GM19025 (cell line): ENCODE data around the gene PRSS3.
"Not testable (repeated sequence)": the region's sequence is repeated elsewhere in the genome, so short reads cannot be mapped to it uniquely, and the experiment has no call there.

Source experiments
- ATAC-seq: cut with Tn5 transposase; IDR thresholded peaks from one replicate; pipeline ENCODE4 v1.9.1; 2021; ENCODE audit warnings: mild to moderate bottlenecking, low read depth, moderate library complexity; ENCODE audit not compliant: unreplicated experiment

PRSS3 gene

DNA sequence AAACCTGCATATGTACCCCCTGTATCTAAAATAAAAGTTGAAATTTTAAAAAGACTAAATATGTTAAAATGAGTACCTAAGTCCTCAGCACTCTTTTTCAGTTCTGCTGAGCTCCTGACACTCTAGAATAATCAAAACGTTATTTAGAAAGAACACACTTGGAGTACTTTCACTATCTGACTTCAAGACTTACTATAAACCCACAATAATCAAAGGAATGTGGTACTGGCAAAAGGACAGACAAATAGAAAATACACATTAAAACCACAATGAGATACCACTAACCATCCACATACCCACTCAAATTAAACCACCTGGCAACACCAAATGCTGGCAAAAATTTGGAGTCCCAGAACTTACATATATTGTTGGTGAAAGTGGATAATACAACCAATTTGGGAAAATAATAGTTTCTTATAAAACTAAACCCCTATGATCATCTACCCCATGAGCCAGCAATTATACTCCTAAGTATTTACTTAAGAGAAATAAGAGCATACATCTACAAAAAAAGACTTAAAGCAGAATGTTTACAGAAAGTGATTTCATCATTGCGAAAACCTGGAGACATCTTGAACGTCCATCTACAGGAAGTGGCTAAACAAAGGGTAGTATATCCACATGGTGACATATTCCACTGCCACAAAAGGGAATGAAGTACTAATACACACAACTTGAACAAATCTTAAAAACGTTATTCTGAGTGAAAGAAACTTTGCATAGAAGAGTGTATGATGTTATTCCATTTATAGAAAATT is 12.8 kb upstream of the PRSS3 start:
- ATAC-seq, result no peak

DNA sequence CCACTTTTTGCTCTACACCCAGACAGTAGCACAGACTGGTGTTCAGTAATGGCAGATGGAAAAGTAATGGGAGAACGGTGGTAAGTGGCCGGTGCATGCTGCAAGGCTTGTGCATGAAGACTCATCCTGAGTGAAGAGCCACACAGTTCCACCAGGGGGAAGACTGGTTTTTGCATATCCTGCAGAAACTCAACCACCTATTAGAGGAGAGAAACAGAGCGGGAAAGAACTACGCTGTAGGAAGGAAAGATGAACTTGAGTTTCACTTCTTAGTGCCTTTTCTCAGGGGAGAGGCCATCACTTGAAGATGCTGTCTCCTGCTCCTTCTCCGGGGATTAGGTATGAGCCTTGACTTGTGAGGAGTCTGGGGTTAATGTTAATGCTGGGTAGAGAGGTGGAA is 9.4 kb upstream of the PRSS3 start:
- no peak for ATAC-seq

DNA sequence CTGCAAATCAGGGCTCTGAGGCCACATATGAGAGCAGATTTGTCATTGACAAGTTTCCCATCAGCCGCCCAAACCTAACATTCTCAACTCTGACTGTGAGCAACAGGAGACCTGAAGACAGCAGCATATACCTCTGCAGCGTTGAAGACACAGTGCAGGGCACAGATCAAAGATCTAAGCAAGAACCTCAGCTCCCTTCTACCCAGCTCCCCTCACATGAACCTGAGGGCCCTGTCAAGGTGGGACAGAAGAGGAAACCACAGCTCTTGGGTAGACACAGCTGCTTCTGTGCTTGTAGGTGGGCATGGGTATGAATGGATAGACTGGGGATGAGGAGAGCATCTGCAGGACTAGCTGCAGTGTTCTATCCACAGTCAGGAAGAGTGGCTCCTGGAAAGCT is 8.7 kb upstream of the PRSS3 start:
- ATAC-seq, result no peak

DNA sequence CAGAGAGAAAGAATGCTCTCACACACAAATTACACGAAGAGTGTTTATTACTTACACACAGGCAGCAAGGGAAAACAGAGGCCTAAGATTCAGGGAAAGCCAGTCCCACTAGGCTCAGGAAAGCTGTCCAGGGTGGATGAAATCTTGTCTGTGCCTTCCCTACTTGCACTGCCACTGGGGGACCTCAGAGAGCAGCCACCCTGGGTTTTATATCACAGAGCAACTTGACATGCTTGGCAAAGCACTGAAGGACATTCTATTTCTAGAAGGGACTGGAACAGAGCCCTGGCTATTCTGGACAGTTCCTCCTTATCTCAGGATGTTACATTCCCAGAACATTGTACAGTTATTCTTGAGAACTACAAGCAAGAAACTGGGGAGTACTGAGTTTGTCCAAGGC is 7.5 kb upstream of the PRSS3 start:
- no peak for ATAC-seq

DNA sequence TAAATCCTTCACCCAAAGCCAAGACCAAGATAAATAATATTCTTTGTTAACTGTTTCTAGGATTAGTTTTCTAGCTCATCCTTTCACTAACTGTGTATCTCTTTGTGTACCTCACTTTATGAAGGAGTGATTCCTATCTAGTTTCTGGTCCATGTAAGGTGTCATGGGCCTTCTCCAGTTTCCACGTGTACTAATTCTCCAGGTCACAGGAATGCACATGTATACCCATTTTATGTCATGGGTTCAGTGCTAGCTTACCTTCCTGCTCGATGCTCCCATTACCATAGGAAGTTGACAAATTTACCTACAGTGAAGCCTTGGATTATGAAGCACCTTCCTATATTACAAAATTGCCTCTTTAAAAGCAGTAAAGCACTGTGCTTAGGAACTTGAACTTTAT is 5.9 kb upstream of the PRSS3 start:
- ATAC-seq, result not testable (repeated sequence)

DNA sequence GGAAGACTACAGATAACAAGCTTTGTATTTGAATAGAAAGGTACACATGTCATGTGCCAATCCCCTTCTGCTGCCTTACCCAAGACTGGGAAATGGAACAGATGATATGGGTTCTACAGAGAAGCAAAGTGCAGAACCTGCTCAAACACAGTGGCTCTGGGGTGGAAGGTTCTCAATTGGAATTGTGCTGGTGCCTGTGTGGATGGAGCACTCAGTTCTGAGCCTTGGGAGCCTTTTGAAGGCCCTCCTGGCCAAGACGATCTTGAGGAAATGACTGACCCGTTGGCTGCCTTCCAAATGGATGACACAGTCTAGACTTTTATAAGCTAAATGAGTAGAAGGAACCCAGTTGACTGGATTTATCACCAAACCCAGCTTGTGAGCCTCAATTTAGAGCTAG is 4.2 kb upstream of the PRSS3 start:
- ATAC-seq, result no peak

DNA sequence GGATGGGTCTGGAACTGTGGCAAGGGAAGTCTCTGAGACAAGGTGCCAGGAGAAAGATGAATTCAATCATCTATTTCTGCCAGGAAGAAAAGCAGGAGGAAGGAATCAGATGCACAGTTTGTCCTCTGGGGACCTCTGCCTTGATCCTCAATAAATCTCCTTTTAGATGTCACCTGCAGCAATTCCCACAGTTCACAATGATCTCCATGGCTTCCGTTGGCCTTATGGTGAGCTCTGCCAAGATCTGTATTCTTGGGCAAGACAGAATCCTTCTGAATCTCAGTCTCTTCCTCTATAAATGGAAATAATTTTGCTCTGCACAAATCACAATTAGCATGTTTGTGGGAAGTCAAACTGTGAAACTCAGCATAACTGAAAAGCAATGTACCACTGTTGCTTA is 1.9 kb upstream of the PRSS3 start:
- ATAC-seq, result not testable (repeated sequence)

DNA sequence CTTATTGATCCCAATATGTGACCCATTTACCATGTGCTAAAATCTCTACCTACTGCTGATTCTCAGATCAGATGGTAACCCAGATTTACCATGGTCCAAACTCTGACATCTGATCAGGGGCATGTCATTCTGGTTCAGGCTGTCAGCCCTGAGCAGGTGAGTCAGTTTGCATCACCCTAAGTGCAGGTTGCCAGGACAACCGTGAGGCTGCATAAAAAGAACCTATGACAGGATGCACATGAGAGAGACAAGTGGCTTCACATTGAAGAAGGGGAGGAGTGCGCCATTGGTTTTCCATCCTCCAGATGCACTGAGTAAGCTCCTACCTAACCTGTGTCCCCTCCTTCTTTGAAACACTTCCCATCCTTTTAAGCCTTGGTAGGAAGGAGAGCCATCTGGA is 801 bp upstream of the PRSS3 start:
- ATAC-seq, result no peak

DNA sequence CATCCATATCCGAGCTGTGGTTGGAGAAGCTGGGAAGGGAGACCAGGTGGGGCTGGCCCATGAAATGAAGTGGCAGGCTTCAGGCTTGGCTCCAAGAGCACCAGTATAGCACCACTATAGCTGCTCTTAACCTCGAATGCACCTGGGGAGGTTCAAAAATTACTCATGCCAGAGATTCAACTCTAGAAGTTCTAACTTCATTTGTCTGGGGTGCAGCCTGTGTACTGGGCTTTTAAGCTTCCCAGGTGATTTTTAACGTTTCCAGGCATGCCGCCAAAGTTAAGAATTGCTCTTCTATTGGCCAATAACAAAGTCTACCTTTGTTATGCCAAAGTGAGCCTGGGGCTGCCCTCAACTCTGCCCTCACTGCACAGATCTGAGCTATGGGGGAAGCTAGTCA is 458 bp downstream of the PRSS3 start:
- no peak for ATAC-seq

DNA sequence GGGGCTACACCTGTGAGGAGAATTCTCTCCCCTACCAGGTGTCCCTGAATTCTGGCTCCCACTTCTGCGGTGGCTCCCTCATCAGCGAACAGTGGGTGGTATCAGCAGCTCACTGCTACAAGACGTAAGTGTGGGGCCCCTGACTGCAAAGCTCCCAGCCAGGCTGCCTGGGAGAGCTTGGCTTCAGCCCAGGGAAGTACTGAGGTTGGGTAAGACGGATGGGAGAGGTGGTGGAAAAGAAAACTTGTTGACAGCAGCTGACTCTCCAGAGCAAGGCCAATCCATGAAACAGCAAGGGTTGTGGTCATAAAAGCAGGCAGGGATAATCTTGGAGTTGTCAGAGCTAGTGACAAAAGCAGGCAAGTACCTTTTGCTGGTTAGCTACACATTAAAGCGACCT is 1.3 kb downstream of the PRSS3 start:
- not testable (repeated sequence) for ATAC-seq

DNA sequence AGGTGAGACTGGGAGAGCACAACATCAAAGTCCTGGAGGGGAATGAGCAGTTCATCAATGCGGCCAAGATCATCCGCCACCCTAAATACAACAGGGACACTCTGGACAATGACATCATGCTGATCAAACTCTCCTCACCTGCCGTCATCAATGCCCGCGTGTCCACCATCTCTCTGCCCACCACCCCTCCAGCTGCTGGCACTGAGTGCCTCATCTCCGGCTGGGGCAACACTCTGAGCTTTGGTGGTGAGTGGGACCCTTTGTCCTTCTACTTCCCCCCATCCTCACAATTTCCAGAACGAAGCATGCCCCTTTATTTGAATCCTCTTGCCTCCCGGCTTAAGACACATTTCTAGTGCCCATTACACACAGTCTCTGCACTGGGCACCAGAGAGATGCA is 2.5 kb downstream of the PRSS3 start:
- ATAC-seq, result no peak

DNA sequence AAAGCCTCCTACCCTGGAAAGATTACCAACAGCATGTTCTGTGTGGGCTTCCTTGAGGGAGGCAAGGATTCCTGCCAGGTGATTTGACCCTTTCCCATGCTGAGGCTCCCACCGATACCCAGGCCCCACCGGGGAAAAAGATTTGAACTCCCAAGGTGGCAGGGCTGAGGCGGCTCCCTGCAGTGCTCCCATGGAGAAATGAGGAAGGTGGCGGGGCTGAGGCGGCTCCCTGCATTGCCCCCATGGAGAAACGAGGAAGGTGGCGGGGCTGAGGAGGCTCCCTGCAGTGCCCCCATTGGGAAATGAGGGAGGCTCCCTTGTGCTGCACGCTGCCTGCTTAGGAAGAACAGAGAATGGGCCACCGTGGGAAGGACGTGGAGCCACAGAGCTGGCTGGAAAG is 3.2 kb downstream of the PRSS3 start:
- ATAC-seq, result no peak

DNA sequence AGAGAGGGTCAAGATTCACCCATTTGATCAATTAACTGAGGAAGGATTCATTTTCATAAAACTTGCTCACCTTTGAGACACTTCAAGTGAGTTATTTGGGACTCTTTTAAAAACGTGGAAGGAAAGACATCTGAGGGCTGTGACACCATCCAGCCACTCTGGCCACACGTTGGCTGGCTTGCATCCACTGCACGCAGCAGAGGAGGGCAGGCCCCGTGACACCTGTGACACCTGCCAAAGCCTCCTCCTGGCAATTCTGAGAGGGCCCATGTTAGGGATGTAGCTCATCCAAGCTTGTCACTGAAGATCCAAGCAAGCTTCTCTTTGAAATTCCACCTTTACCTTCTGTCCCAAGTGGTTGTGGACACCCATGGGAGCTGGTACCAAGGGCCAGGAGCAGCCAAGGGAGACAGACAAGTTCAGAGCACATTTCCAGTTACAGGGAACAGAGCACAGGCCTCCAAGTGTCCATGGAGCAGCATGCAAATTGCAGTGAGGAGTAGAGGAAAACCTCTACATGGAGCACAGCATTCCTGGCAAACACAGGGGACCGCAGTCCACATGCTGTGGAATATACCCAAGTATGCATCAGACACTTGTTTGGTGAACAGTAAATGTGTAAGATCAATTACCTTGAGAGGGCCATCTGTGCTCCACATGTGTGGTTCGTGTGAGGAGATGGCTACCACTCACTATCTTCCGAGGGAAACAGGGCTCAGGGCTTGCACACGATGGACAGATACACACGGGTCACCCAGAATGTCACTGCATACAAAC is 4.8 kb downstream of the PRSS3 start:
- ATAC-seq, result no peak

DNA sequence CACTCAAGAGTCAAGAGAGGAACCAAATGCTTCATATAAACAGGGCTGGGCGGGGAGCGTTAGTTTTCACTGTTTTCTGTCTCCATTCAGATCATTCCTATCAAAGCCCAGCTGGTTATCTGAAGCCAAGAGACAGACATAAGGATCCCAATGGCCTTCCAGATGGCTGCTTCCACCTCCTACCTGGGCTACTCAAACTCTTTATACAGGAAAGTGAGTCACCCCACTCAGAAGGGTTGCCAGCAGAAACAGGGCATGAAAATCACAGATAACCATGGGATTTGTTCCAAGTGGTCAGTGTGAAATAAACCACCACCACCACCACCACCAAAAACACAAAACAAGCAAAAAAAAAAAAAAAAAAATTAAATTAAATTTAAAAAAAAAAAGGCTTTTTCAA is 5.5 kb downstream of the PRSS3 start:
- ATAC-seq, result no peak

DNA sequence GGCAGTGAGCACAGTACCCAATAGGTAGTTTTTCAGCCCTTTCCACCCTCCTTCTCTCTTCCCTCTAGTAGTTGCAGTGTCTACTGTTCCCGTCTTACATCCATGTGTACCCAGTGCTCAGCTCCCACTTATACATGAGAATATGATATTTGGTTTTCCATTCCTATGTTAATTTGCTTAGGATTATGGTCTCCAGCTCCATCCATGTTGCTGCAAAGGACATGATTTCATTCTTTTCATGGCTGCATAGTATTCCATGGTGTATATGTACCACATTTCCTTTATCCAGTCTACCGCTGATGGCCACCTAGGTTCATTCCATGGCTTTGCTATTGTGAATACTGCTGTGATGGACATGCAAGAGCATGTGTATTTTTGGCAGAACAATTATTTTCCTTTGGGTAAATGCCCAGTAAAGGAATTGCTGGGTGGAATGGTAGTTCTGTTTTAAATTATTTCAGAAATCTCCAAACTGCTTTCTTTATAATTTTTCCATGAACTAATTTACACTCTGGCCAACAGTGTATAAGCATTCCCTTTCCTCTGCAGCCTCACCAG is 6.7 kb downstream of the PRSS3 start:
- not testable (repeated sequence) for ATAC-seq

DNA sequence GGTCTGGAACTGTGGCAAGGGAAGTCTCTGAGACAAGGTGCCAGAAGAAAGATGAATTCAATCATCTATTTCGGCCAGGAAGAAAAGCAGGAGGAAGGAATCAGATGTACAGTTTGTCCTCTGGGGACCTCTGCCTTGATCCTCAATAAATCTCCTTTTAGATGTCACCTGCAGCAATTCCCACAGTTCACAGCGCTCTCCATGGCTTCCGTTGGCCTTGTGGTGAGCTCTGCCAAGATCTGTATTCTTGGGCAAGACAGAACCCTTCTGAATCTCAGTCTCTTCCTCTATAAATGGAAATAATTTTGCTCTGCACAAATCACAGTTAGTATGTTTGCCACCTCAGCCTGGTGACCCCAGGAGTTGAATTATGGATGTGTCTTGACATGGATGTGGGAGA is 8.8 kb downstream of the PRSS3 start:
- ATAC-seq, result not testable (repeated sequence)

DNA sequence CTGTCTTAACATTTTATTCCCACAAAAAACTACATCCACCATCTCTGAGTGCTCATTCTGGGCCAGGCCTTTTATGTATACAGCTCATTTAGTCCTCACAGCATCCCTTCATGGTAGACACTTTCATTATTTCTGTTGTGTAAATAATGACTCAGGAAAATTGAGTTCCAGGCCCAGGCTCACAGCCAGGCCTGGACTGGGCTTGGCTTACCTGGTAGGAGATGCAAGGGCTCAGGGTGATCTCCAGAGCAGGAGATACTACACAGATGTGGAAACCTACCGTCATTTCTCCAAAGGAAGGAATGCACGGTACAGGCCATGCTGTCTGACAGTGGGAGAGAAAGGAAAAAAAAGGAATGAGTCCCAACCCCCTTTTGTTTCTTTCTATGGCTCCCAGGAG is 11.8 kb downstream of the PRSS3 start:
- not testable (repeated sequence) for ATAC-seq

DNA sequence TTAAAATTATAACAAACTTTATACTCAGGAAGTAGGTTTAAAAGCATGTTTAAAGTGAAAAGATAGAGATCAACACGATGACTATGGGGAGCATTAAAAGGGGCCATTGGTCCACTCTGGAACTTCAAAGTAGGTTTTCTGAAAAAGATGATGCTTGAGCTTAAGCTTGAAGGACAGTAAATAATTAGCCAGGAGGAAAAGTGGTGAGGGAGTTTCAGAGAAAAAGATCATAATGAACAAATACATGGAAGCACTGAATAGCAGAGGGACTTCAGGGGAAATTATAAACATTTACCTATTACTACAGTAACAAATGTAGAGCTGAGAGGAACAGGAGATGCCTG is 13.6 kb downstream of the PRSS3 start:
- not testable (repeated sequence) for ATAC-seq

DNA sequence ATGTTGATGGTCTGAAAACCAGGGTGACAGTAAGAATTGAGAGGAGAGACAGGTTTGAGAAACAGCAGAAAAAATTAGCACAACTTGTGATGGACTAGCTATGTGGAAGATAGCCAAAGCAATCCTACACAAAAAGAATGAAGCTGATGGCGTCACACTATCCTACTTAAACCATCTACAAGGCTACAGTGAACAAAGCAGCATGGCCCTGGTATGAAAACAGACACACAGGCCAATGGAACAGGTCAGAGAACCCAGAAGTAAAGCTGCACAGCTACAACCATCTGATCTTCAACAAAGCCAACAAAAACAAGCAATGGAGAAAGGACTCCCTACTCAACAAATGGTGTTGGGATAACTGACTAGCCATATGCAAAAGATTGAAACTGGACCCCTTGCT is 14.1 kb downstream of the PRSS3 start:
- ATAC-seq, result no peak

DNA sequence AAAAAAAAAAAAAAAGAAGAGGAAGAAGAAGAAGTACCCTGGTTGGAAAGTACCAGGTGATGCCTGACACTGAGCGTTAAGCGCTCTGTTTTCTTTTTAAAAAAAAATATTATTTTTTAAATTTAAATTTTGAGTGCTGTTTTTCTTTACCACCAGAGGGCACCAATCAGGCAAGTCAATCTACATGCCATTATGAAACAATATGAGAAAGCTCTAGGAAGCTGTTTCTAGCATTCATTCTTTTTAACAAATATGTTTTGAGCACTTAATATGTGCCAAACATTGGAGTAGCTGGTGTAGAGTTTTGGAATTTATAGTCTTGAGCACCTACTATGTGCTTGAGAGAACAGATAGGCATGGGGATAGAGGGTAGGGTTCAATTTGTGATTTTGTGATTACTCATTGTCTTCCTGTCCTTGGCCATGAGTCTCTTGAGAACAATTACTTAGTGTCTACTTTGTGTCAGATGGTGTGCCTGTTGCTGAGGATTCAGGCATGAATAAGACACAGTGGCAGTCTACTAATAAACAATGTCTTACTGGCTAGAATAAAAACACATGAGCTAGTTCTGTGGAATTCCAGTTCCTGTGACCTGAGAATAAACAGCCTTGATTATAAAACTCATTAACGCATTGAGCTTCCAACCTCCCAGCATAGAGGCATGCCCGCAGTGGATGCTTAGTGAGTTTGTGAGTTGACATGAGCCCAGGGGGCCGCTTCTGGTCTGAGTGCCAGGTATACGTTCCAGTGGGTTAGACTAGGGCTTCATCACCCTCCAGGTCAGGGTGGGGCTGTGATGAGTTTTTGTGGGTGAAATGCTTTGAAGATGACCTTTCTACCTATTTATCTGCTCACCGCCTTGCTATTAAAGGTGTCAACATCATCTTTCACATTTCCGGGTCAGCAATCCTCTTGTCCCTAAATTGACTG is 18.6 kb downstream of the PRSS3 start:
- ATAC-seq, result no peak

DNA sequence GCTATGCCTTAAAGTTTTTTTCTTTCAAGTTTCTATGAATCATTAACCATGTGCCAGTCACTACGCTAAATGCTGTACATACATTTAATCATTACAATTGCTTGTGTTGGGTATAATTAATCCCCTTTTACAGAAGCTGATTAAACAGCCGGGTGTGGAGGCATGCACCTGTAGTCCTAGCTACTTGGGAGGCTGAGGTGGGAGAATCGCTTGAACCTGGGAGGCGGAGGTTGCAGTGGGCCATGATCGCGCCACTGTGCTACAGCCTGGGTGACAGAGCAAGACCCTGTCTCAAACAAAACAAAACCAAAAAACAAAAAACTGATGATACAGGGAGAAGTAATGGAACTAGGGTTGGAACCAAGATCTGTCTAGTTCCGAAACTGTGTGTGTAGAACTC is 20.4 kb downstream of the PRSS3 start:
- ATAC-seq, result no peak
